ENCODE results near the gene PEX26. TPM values are rescaled to one million over a fixed set of nuclear protein-coding genes. Genes with fewer than 3 reads are reported as not detected.

The PEX26 gene
- total and polyA plus RNA-seq, 4 donors = 3.5 to 21.0 (median 16.9) TPM

DNA sequence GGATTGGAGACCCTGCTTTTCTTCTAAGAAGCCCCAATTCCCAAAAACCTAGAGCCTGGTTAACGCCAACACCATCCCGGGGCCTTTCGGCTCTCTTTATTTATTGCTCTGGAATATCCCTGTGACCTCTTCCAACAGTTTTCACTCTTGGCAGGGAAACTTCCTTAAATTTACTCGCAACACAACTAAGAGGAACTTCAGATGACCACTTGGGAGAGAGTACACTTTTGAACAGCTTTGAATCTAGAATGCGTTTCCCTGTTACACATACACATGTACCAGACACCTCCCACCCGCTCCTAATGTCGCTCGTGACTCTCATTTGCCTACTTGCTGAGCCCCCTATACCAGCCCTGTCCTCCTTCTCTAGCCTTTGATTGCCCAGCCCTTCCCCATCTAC is 52.2 kb downstream of the PEX26 start:
- Histone ChIP-seq H3K9ac (ENCODE audit: low read depth in 1 of 2, low read length in 2 of 2) (no peak overlapping the region), H3K4me3 (ENCODE audit: low read depth in 1 of 3, low read length in 3 of 3) (no peak overlapping the region), H3K4me1 (ENCODE audit: control insufficient read depth in 4 of 4, insufficient read depth in 4 of 4, low read length in 3 of 4) (peaks cover 0 to 3% (median 1%) of the 10 kb centered on the region in 4 donors), H3K27ac (ENCODE audit: low read depth in 1 of 2, low read length in 2 of 2) (no peak overlapping the region), H3K36me3 (ENCODE audit: control insufficient read depth in 4 of 4, insufficient read depth in 3 of 4, low read depth in 1 of 4, low read length in 3 of 4) (peaks cover 0 to 2% (median 0%) of the 10 kb centered on the region in 4 donors), H3K9me3 (ENCODE audit: control insufficient read depth in 4 of 4, low read length in 3 of 4) (no peaks in the 10 kb centered on the region), H3K27me3 (ENCODE audit: control insufficient read depth in 4 of 4, insufficient read depth in 4 of 4, low read length in 3 of 4) (no peaks in the 10 kb centered on the region)
- no peak for DNase-seq (ENCODE audit: low spot score)
- TF ChIP-seq SP1 (IDR thresholded peaks at IDR 0.05) (no peak), HNF4A (conservative IDR thresholded peaks at IDR 0.05) (no peak), NR2F2 (IDR thresholded peaks at IDR 0.05) (no peak), FOXA1 (IDR thresholded peaks at IDR 0.05) (no peak), FOXA2 (IDR thresholded peaks at IDR 0.05) (no peak), EGR1 (IDR thresholded peaks at IDR 0.05; ENCODE audit: low read depth in 2 of 2) (no peak), MAX (IDR thresholded peaks at IDR 0.05) (no peak), JUND (IDR thresholded peaks at IDR 0.05) (no peak)
- TF ChIP-seq, protein P1, sequence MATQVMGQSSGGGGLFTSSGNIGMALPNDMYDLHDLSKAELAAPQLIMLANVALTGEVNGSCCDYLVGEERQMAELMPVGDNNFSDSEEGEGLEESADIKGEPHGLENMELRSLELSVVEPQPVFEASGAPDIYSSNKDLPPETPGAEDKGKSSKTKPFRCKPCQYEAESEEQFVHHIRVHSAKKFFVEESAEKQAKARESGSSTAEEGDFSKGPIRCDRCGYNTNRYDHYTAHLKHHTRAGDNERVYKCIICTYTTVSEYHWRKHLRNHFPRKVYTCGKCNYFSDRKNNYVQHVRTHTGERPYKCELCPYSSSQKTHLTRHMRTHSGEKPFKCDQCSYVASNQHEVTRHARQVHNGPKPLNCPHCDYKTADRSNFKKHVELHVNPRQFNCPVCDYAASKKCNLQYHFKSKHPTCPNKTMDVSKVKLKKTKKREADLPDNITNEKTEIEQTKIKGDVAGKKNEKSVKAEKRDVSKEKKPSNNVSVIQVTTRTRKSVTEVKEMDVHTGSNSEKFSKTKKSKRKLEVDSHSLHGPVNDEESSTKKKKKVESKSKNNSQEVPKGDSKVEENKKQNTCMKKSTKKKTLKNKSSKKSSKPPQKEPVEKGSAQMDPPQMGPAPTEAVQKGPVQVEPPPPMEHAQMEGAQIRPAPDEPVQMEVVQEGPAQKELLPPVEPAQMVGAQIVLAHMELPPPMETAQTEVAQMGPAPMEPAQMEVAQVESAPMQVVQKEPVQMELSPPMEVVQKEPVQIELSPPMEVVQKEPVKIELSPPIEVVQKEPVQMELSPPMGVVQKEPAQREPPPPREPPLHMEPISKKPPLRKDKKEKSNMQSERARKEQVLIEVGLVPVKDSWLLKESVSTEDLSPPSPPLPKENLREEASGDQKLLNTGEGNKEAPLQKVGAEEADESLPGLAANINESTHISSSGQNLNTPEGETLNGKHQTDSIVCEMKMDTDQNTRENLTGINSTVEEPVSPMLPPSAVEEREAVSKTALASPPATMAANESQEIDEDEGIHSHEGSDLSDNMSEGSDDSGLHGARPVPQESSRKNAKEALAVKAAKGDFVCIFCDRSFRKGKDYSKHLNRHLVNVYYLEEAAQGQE (IDR thresholded peaks at IDR 0.05) = no peak
- 87% methylated on average over 8 of the region's 8 CpGs for WGBS

- H3K27me3 ChIP-seq (ENCODE audit: control insufficient read depth in 4 of 4, insufficient read depth in 4 of 4, low read length in 3 of 4) = no peaks in the 10 kb centered on the region
- WGBS = 97% methylated on average over 20 of the region's 20 CpGs
- H3K4me3 ChIP-seq (ENCODE audit: low read depth in 1 of 3, low read length in 3 of 3) = no peak overlapping the region
- DNase-seq (ENCODE audit: low spot score) = no peak
- no peaks in the 10 kb centered on the region for H3K9me3 ChIP-seq (ENCODE audit: control insufficient read depth in 4 of 4, low read length in 3 of 4)
- peaks cover 0 to 3% (median 1%) of the 10 kb centered on the region in 4 donors for H3K4me1 ChIP-seq (ENCODE audit: control insufficient read depth in 4 of 4, insufficient read depth in 4 of 4, low read length in 3 of 4)
- no peak overlapping the region for H3K9ac ChIP-seq (ENCODE audit: low read depth in 1 of 2, low read length in 2 of 2)
- peaks cover 0 to 2% (median 0%) of the 10 kb centered on the region in 4 donors for H3K36me3 ChIP-seq (ENCODE audit: control insufficient read depth in 4 of 4, insufficient read depth in 3 of 4, low read depth in 1 of 4, low read length in 3 of 4)
- H3K27ac ChIP-seq (ENCODE audit: low read depth in 1 of 2, low read length in 2 of 2) = no peak overlapping the region
- no peak for TF ChIP-seq NR2F2 (IDR thresholded peaks at IDR 0.05)
- no peak for TF ChIP-seq EGR1 (IDR thresholded peaks at IDR 0.05; ENCODE audit: low read depth in 2 of 2)
- TF ChIP-seq, protein P2, sequence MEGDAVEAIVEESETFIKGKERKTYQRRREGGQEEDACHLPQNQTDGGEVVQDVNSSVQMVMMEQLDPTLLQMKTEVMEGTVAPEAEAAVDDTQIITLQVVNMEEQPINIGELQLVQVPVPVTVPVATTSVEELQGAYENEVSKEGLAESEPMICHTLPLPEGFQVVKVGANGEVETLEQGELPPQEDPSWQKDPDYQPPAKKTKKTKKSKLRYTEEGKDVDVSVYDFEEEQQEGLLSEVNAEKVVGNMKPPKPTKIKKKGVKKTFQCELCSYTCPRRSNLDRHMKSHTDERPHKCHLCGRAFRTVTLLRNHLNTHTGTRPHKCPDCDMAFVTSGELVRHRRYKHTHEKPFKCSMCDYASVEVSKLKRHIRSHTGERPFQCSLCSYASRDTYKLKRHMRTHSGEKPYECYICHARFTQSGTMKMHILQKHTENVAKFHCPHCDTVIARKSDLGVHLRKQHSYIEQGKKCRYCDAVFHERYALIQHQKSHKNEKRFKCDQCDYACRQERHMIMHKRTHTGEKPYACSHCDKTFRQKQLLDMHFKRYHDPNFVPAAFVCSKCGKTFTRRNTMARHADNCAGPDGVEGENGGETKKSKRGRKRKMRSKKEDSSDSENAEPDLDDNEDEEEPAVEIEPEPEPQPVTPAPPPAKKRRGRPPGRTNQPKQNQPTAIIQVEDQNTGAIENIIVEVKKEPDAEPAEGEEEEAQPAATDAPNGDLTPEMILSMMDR (IDR thresholded peaks at IDR 0.05; ENCODE audit: low read depth, low read length, missing input control) = no peak
- TF ChIP-seq RXRA (IDR thresholded peaks at IDR 0.05) = no peak
- TF ChIP-seq JUND (IDR thresholded peaks at IDR 0.05) = no peak
- TF ChIP-seq, protein P3, sequence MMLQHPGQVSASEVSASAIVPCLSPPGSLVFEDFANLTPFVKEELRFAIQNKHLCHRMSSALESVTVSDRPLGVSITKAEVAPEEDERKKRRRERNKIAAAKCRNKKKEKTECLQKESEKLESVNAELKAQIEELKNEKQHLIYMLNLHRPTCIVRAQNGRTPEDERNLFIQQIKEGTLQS (IDR thresholded peaks at IDR 0.05) = no peak
- no peak for TF ChIP-seq GABPA (IDR thresholded peaks at IDR 0.05 in 1 of 2, conservative IDR thresholded peaks at IDR 0.05 in 1 of 2)
- TF ChIP-seq ZBTB33 (IDR thresholded peaks at IDR 0.05) = no peak
- no peak for TF ChIP-seq FOXA2 (IDR thresholded peaks at IDR 0.05)
- TF ChIP-seq, protein P1 (IDR thresholded peaks at IDR 0.05) = no peak
- no peak for TF ChIP-seq TAF1 (conservative IDR thresholded peaks at IDR 0.05)
- TF ChIP-seq HNF4A (conservative IDR thresholded peaks at IDR 0.05) = no peak
- TF ChIP-seq MAX (IDR thresholded peaks at IDR 0.05) = no peak
- no peak for TF ChIP-seq SP1 (IDR thresholded peaks at IDR 0.05)
- TF ChIP-seq FOXA1 (IDR thresholded peaks at IDR 0.05) = no peak
- no peak for TF ChIP-seq YY1 (IDR thresholded peaks at IDR 0.05)
- no peak for TF ChIP-seq RAD21 (IDR thresholded peaks at IDR 0.05)
Measured at GRCh38 chr22:18130699-18131429, 53.1 kb downstream of the PEX26 start.

All from liver (tissue), 9 donors.